NCI-H510A treated with DMSO at 0.1 percent for 48 hours (cell line): Measurements from ENCODE around the gene NBEA.
A peak's percentile ranks its signal among the peaks of the same experiment; 100 is the strongest.

Source experiments
- DNase-seq: peaks from one replicate; lab custom pipeline; 2025; lab: John Stamatoyannopoulos, UW

NBEA gene

DNA sequence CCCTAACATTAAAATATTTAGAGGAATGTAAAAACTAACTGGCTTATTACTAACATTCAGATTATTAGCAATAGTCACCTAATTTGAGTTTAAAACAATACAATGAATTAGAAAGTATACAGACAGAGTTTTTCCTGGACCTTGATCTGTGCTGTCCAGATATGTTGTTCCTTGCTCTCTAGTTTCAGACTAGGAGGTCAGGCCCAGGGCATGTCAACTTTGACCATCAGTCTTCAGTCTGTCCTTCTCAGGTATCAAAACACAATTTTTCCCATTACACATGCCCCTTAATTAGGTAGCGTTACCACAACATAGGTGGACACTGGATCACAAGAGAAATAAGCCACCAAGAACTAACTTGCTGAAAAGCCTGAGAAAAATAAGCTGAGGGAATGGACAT, 337.4 kb downstream of the NBEA start:
- DNase-seq: no peak

DNA sequence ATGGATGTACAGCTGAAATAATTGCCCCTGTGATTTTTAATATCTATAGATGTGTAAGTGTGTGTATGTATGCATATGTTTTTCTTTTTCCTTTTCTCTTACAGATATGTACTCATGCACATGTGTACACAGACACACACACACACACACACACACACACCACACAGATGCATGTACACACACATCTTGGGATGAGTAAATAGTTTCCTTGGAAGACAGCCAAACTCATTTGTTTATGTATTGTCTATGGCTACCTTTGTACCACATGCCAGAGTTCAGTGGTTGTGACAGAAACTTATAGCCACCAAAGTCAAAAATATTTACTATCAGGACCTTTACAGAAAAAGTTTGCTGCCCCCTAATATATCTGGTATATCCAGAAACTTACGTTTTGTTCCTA, 341.8 kb downstream of the NBEA start:
- DNase-seq: peak; percentile 5

DNA sequence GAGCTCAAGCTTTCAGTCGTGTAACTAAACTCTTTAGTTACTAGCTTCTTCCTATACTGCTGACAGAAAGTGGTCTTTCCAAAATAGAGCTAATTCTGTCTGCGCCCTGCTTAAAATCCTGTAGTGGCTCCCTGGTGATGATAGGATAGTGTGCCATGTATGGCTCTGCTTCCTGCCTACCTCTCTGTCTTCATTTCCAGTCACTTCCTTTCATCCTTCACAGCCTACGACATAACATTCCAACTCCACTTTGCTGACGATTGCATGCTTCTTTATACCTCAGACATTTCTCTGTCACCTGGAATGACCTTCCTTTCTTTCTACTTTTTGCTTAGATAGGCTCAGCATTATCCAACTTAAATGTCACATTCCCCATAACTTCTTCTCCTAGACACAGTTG, 343.6 kb downstream of the NBEA start:
- DNase-seq: no peak

DNA sequence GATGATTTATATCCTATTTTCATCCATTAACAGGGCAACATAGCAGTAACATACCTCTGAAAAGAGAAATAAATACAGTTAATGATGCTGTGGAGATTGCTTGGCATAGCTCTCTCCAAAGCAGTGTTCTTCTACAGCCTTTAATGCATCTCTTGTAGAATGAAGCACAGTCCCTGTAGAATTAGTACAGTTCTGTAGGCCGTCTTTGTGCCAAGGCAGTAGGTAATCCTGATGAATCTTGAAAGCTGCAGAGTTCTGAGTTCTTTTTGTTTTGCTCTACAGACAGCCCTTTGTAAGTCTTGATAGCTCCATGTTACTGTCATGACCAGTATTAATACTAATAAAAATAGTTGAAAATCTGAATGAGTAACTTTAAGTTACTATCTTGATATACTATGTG, 350.3 kb downstream of the NBEA start:
- DNase-seq: no peak

DNA sequence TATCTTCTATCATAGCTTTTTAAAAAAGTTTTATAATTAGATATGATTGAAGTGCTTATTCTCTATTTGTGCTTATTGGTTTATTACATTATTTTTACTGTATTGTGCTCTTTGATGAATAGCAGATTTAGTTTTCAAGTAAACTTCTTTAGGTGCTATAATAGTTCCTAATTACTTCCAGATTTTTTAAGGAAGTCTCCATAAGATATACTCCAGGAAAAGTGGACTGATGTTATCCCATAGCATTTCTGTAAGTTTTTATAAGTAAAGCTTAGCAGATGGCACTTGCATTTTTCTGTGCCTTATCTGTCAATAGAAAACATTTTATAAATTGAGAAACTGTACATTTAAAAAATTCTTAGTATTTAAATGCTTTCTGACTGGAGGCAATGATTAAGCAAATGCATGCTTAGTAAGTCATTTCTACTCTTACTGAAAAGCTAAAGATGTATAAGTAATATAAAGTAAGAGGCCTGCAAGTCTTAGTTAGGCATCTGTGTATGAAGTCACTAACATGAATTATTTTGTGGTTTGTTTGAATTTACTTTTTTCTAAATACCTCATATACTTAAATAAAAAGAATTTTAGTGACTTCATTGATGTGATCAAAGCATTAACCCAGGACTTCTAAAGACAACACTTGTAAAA, 351.6 kb downstream of the NBEA start:
- no peak for DNase-seq

DNA sequence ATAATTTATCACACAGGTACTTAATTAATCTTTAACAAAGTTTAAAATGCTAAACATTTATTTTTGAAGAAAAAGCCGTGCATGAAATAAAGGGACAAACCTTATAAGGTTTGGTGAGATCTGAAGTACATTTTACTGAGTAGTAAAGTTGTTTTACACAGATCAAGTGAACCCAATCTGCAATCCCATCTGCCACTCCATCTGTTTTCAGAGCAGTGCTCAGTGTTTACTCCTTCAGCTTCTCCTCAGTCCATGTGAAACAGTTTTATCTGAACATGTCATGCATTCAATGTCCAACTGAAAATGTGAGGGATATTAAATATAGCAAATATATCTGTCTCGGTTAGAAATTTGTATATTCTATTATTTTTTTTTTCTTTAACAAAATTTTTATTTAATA, 367.6 kb downstream of the NBEA start:
- DNase-seq: no peak

DNA sequence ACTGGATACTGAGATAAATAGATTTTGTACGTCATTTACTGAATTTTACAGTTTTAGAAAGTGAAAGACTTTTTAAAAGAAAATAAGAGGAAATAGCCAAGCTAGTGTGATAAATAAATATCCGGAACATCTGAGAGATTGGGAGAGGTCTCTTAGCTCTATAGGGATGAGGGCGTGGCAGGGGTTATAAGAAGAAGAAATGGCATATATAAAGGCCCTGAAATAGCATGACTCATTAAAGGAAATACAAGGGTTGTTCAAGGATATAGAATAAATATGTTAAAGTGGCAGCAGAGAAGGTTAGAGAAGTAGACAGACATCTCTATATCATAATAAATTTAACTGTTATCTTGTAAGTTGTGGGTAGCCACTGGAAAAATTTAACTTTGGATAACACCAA, 390.1 kb downstream of the NBEA start:
- no peak for DNase-seq

DNA sequence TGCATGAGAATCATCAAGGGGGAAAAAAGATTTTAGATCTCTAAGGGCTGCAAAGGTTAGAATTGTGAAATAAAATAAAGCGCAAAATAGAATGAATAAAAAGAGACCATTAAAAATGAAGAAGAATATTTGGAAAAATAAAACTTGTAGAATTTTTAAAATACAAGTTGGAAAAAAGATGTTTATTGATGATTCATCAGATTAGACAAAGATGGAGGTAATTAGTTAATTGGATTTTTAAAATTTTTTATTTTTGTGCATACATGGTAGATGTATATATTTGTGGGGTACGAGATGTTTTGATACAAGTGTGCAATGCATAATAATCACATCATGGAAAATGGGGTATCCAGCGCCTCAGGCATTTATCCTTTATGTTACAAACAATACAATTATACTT, 391.1 kb downstream of the NBEA start:
- no peak for DNase-seq

DNA sequence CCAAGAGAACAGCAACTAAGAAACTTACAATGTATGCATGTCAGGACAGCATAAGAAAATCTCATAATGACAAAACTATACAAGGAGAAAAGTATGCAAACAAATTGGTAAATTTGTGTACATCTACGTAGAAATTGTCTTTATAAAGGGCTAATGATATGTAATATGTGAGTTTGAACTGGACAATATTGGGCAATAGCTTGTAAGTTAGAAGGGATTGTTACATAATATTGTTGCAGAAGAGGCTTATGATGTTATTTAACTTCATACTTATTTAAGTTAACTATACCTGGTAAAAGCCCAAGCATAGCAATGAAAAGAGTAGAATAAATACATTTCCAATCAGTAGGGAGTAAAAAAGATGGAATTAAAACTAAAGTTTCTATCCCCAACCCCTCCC, 400.4 kb downstream of the NBEA start:
- DNase-seq: no peak

DNA sequence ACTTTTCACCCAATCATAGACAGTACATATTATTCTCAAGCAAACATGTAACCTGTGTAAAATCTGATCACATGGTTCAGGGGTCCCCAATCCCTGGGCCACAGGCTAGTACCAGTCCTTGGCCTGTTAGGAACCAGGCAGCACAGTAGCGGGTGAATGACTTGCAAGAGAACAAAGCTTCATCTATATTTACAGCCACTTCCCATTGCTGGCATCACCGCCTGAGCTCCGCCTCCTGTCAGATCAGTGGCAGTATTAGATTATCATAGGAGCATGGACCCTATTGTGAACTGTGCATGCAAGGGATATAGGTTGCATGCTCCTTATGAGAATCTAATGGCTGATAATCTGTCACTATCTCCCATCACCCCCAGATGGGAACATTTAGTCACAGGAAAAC, 401.3 kb downstream of the NBEA start:
- no peak for DNase-seq

DNA sequence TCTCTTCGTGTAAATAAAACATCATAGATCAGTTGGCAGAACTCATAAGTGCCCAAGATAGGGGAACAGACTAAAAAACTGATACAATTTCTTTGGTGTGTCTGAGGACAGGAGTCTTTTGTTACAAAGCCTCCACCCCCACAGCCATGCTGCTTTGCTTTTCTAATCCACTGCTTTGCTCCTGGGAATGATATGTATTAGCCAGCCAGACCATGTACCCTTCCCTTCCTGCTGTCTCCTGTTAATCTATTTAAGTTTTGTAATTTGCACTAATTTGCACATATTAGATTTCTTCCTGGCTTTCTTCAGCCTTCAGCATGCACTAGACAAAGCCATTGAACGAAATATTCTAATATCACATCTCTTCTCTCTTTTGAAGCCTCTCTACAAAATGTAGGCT, 403.9 kb downstream of the NBEA start:
- DNase-seq: no peak

DNA sequence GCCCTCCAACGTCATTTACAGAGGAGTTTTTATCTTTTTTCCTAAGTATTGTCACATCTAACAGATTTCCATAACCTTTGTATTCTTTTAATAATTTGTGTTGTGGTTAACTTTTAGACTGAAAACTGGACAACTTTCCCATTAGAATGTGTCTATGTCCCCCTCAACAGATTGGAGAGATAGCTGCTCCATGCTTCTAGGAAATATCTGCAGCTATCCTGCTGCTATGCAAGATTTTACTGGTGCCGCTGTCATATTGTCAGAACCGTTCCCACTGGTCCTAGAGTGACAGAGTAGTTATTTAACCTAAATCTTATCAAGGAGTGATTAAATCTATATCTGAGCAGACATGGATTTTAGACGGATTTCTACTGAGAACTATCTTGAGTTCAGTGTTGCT, 404.4 kb downstream of the NBEA start:
- no peak for DNase-seq

DNA sequence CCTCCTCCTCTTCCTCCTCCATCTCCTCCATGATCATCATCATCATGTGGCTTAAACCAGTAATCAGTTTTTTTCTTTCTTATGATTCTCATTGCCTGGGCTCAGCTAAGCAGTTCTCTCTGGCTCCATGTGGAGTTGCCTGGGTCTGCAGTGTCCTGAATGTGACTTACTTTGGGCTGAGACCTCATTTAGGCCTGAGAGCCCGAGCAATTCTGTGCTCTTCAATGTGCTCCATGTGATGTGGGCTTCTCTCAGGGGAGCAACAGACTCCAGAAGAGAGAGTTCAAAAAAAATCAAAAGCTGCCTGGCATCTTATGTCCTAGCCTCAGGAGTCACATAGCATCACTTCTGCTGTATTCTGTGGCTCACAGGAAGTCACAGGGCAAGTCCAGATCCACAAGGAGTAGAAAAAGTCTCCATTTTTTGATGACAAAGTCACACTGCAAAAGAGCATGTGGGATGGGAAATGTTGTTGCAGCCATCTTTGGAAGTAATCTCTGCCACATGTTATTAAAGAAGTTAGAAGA, 405.7 kb downstream of the NBEA start:
- no peak for DNase-seq

DNA sequence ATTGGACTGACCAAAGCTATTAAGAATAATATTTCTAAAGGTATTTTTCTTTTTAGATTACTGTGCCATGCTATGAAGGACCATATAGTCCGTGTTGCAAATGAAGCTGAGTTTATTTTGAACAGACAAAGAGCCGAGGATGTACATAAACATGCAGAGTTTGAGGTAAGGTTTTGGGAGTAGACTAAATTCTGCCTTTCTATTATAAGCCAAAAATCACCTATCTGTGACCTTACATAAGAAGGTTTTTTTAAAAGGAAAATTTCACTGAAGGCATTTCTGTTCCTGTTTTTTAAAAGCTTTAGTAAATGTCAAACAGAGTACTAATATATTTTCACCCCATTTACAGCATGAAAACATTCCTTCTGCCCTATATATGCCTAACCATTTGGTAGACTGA, 407.0 kb downstream of the NBEA start:
- DNase-seq: no peak

DNA sequence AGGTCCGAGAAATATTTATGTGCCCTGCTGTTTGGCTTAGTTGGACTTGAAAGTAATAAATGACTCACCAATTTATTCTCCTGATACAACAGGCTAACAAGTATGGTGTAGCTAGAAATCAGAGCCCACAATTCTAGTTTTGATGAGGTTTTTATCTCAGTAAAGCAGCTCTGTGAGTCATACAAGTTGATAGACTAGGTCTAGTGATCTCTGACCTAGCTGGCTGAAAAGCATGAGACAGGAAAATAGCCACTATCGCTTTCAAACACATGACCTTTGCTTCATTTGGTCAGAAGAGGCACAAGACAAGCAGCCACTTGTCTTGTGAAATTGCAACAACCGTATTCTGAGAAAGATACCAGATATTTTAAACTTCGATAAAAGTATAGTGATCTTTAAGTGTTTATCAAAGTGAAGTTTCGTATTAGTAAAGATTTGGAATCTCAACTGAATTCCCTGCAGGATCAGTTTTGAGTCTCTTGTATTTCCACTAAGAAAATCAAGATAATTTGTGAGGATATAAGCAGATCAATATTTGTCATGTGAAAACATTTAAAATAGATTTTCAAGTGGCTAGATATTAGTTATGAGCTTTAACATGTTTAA, 407.7 kb downstream of the NBEA start:
- DNase-seq: no peak

DNA sequence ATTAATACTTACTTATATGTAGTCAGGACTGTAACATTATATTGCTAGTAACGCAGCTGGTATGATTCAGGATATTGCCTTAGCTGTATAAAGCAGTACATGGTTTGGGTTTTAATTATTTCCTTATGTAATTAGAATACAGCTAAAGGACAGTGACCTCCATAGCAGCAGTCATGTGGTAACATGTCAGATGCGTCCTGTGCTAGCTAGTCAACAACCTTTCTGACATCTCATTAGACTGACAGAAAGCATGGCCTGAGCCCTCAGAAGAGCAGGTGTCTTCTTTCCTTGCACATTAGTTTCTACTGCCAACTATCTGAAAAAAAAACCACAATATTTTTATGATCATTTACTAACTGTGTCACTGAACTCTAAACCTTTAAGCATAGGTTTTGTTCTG, 412.2 kb downstream of the NBEA start:
- no peak for DNase-seq

DNA sequence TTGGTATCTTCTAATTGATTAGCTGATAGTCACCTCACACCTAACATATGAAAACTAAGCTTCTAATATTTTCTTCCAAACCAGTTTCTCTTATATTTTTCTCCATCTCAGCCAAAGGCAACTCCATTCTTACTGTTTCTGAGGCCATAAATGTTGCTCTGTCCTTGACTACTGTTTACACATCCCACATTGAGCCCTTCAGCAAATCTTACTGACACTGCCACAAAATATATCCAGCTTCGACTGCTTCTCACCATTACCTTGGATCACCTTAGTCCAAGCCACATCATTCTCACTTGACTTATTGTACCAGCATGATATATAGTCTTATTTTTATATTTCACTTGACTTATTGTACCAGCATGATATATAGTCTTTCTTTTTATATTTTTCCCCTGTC, 412.8 kb downstream of the NBEA start:
- no peak for DNase-seq

DNA sequence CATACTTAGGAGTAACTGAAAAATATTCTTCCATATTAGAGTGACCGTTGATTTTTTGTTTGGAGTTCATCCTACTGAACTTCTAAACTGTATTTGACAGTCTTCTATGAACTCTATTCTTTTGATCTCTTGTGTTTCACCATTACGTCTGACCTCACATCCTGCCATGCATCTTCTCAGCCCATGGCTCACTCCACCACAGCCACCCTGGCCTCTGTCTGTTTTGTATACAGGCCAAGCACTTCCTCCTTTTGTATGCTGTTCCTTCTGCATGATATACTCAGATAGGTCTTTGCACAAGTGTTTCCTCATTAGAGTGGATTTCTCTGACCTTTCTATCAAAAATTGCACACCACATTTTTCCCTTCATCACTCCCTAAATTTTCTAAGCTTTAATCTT, 414.5 kb downstream of the NBEA start:
- DNase-seq: no peak

DNA sequence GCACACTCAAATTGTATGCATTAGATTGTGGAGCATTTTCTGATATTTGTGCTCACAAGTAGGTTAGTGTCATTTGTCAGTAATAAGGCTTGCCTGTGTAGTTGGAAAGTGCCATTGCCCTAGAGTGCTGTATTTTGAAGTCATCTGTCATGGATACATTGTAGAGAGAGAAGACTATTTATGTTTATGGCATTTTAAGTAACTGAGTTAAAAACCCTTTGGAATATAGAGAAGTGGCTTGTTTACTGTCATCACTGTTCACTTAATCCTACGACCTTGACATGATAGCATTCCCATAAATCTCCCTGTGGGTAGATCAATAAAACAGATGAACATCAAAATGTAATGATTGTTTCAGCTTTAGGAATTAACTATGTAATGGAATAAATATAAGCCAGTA, 423.8 kb downstream of the NBEA start:
- DNase-seq: no peak

DNA sequence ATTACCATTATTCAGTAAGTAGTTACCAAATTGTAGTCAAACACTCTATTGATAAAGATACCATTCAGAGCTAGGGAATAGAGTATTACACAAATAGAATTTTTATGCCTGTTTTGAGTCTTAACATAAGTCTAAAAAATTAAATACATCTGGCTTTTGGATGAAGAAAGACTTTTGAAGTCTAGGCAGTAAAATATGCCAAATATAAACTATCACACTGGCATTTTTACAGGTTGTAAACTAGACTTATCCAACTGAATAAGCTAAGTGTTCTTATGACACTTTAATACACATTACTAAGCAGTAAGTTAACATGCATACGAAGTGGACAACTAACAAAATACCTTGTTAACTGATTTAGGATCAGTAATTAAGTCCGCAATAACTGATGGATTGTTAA, 425.5 kb downstream of the NBEA start:
- no peak for DNase-seq

DNA sequence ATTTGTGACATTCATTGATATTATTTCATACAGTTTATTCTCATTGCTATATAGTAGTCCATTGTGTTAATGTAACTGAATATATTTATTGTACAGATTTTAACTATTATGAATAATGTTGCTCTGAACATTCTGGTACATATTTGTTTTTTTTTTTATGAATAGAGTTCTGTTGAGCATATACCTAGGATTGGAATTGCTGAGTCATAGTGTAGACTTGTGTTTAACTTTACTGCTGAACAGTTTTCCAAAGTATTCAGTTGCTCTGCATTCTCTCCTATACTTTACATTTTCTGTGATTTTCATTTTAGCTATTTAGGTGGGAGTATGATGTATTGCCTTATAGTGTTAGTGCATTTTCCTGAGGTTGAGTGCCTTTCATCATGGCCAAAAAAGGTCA, 436.9 kb downstream of the NBEA start:
- no peak for DNase-seq

DNA sequence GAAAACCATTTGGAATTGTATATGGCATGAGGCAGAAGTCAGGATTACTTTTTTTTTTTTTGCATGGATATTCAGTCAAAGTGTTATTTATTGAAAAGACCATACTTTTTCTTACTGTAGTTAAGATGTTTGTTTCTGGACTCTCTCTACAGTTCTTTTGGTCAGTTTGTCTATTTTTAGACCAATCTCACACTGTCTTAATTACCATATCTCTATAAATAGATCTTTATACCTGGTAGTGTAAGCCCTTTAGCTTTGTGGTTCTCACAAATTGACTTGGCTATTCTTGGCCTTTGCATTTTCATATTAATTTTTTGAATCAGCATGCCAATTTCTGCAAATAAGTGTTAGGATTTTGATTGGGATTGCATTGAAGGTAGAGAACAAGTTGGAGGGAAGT, 437.6 kb downstream of the NBEA start:
- no peak for DNase-seq

DNA sequence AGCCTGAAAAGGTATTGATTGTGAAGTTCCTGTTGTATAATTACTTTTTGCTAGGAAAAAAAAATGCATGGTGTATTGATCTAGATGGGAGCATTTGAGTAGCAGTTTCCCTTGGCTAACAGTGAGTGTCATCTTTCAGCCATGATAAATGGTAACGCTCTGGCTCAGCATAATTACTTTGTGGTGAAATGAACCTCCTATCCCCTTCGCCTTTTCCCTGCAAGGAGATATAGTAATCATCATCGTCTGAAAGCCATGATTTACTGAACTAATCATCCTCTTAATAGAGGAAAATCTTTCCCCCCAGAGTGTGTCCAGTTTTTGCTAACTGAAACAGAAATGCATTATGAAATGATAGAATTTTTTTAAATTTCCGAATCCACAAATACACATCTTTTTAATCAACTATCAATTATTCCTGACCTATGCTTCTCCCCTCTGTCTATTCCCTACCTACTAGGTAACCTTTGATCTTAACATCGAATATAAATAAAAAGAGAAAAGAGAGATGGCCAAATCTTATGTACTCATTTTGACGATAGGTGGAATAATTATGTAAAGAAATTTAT, 445.7 kb downstream of the NBEA start:
- DNase-seq: no peak
